Measurements from ENCODE around the gene ALG10.

DNA sequence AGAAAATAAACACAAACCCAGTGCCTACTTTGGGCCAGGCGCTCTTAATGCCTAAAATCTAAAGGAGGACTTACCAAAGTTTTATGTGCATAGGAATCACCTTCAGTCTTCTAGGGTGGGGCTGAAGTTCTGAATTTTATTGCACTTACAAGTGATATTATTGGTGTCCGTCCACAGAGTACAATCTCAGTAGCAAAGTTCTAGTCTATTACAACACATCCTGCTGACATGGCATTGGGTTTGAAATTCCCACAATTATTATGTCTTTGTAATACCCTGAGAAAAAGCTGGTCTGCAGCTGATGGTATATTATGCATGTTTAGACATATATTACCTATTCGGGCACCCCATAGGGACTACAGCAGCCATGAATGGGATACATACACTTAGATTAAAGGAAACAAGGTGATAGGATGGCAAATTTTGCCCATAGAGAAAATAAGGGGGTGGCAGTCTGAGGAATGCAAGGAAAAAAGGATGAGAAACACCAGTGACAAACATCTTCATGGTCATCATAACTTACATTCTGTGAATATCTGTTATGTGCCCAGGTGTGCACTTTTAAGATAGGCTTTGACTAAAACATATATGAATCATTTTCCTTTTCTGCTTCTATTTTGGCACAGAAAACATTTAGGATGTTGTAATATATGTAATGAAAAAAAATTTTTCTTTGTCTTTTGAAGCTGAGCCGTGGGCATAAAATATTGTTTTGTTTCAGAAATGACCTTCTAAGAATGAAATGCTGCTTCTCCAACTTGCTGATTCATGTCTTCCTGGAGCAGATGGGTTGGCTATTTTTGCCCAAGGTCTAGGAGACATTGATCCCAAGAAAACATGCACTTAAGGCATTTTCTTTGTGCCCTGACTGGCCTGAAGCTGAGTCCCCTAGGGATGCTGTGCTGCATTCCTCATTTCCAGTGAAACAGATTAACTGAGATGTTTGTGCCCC, 27.2 kb upstream of the ALG10 start:
- TF ChIP-seq, protein P1, sequence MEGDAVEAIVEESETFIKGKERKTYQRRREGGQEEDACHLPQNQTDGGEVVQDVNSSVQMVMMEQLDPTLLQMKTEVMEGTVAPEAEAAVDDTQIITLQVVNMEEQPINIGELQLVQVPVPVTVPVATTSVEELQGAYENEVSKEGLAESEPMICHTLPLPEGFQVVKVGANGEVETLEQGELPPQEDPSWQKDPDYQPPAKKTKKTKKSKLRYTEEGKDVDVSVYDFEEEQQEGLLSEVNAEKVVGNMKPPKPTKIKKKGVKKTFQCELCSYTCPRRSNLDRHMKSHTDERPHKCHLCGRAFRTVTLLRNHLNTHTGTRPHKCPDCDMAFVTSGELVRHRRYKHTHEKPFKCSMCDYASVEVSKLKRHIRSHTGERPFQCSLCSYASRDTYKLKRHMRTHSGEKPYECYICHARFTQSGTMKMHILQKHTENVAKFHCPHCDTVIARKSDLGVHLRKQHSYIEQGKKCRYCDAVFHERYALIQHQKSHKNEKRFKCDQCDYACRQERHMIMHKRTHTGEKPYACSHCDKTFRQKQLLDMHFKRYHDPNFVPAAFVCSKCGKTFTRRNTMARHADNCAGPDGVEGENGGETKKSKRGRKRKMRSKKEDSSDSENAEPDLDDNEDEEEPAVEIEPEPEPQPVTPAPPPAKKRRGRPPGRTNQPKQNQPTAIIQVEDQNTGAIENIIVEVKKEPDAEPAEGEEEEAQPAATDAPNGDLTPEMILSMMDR (IDR thresholded peaks at IDR 0.05; ENCODE audit: insufficient read depth, low read length, poor library complexity, severe bottlenecking), result no peak
- no peak for TF ChIP-seq EZH2phosphoT487 (conservative IDR thresholded peaks at IDR 0.05; ENCODE audit: low read length)
